ENCODE results near the gene SPTLC1.
"Not testable (repeated sequence)": the region's sequence is repeated elsewhere in the genome, so short reads cannot be mapped to it uniquely, and the experiment has no call there.

The SPTLC1 gene

GRCh38 chr9:92029553-92029952, 85.7 kb downstream of the SPTLC1 start:
- DNase-seq = no peak

GRCh38 chr9:92026206-92027002, 88.8 kb downstream of the SPTLC1 start:
- DNase-seq = no peak

- DNase-seq = not testable (repeated sequence)
These were observed 93.2 kb downstream of the SPTLC1 start for GRCh38 chr9:92021785-92022541.

GRCh38 chr9:92019658-92020057, 95.6 kb downstream of the SPTLC1 start:
- no peak for DNase-seq

DNA sequence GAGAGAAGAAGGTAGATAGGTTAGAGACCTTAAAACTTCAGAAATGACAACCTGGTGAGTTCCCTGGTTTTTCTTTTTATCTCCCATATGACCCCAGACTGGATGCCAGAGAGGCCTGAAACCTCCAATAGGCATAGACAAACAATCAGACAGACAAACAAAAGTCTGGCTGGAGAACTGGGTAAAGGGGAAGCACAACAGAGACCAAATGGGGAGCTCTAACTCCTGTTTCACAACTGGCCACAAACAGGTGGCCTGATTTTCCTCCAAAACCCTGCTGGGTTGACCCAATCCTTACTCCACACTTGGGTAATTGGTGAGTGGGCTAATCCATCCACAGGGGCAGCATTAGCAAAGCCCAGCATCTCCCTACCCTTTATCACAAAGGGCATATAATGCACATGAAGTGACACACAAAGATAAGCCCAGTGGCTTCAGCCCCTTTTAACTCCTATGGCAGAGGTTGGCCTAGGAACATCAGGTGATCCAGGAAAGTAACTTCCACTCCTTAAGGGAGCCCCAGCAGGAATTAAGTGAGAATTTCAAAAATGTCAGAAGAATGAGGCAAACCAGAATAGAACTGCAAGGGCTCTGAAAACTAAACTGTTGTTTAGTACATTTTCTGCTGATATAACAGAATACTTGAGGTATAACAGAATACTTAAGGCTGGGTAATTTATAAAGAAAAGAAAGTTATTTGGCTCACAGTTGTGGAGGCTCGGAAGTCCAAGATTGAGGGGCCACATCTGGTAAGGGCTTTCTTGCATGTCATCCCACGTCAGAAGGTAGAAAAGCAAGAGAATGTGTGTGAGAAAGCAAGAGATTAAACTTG, 104.3 kb downstream of the SPTLC1 start:
- DNase-seq = no peak

DNA sequence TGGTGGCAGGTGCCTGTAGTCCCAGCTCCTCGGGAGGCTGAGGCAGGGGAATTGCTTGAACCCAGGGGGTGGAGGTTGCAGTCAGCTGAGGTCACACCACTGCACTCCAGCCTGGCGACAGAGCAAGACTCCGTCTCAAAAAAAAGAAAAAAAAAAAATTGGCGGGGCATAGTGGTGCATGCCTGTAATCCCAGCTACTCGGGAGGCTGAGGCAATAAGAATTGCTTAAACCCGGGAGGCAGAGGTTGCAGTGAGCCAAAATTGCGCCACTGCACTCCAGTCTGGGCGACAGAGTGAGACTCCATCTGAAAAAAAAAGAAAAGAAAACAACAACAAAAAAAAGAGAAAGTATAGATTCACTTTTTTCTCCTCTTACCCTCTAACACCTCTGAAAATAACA, 105.0 kb downstream of the SPTLC1 start:
- not testable (repeated sequence) for DNase-seq

- no peak for DNase-seq
These were observed 107.2 kb downstream of the SPTLC1 start for GRCh38 chr9:92008041-92008440.

- DNase-seq = no peak
These were observed 111.2 kb downstream of the SPTLC1 start for GRCh38 chr9:92004045-92004392.

- no peak for DNase-seq
These were observed 111.7 kb downstream of the SPTLC1 start for GRCh38 chr9:92003308-92004044.

- DNase-seq = not testable (repeated sequence)
These were observed 113.3 kb downstream of the SPTLC1 start for GRCh38 chr9:92001948-92002347.

- DNase-seq = no peak
These were observed 114.0 kb downstream of the SPTLC1 start for GRCh38 chr9:92001244-92001643.

DNA sequence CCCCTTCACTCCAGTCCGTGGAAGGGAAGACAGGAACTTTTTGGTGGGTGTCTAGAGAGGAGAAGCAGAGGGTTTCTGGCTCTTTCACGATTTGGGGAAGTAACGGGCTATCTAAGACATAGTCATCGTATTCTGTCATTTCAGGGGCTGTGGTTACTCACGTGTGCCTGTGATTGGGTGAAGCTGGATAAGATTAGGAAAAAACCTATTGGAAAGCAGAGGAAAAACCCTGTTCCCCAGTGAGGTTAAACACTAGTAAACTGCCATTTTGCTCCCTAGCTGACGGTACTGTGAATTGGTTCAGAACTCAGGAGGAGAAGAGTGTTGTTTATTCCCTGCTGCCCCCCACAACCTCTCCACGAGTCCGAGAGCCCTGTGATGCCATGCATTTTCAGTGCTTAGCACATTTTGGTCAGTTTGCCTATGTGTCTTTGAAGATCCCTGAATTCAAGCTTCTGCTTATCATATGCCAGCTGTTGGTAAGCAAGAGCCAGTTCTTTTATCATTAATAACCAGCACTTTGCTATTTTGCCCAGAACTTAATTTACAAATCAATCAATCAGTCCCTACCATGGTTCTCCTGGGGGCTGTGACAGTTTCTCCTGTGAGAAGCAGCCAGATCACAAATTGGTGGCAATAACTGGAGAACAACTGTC, 120.1 kb downstream of the SPTLC1 start:
- no peak for DNase-seq

- no peak for DNase-seq
These were observed 120.8 kb downstream of the SPTLC1 start for GRCh38 chr9:91994422-91994821.

- no peak for DNase-seq
These were observed 122.7 kb downstream of the SPTLC1 start for GRCh38 chr9:91992461-91993041.

GRCh38 chr9:91991721-91992341, 123.4 kb downstream of the SPTLC1 start:
- DNase-seq = no peak

- DNase-seq = no peak
These were observed 129.0 kb downstream of the SPTLC1 start for GRCh38 chr9:91986248-91986647.

- no peak for DNase-seq
These were observed 129.5 kb downstream of the SPTLC1 start for GRCh38 chr9:91985692-91986091.
